HG03342 (cell line): ENCODE data around the gene ANKS1B.
"Not testable (repeated sequence)": the region's sequence is repeated elsewhere in the genome, so short reads cannot be mapped to it uniquely, and the experiment has no call there.

ENCODE experiments used
- ATAC-seq: cut with Tn5 transposase; IDR thresholded peaks from one replicate; pipeline ENCODE4 v1.9.1; 2021; ENCODE audit warnings: mild to moderate bottlenecking, moderate library complexity; ENCODE audit not compliant: unreplicated experiment

ANKS1B gene

GRCh38 chr12:98799822-98800221 is 1184.9 kb downstream of the ANKS1B start:
- ATAC-seq = no peak

GRCh38 chr12:98799146-98799810 is 1185.5 kb downstream of the ANKS1B start:
- ATAC-seq = no peak

GRCh38 chr12:98797200-98797599 is 1187.5 kb downstream of the ANKS1B start:
- ATAC-seq = no peak

- no peak for ATAC-seq
Observed at GRCh38 chr12:98796745-98797144, 1188.0 kb downstream of the ANKS1B start.

GRCh38 chr12:98793121-98793520 is 1191.6 kb downstream of the ANKS1B start:
- no peak for ATAC-seq

GRCh38 chr12:98791406-98791805 is 1193.3 kb downstream of the ANKS1B start:
- no peak for ATAC-seq

- ATAC-seq = no peak
Observed at GRCh38 chr12:98788396-98788795, 1196.3 kb downstream of the ANKS1B start.

- no peak for ATAC-seq
Observed at GRCh38 chr12:98786653-98787052, 1198.1 kb downstream of the ANKS1B start.

- no peak for ATAC-seq
Observed at GRCh38 chr12:98783420-98783819, 1201.3 kb downstream of the ANKS1B start.

- ATAC-seq = no peak
Observed at GRCh38 chr12:98780261-98780660, 1204.5 kb downstream of the ANKS1B start.

- no peak for ATAC-seq
Observed at GRCh38 chr12:98772818-98773217, 1211.9 kb downstream of the ANKS1B start.

GRCh38 chr12:98771811-98772752 is 1212.7 kb downstream of the ANKS1B start:
- no peak for ATAC-seq

- no peak for ATAC-seq
Observed at GRCh38 chr12:98770230-98770629, 1214.5 kb downstream of the ANKS1B start.

GRCh38 chr12:98769068-98769467 is 1215.7 kb downstream of the ANKS1B start:
- ATAC-seq = no peak

- no peak for ATAC-seq
Observed at GRCh38 chr12:98767248-98767647, 1217.5 kb downstream of the ANKS1B start.

GRCh38 chr12:98763656-98764055 is 1221.1 kb downstream of the ANKS1B start:
- no peak for ATAC-seq

- ATAC-seq = no peak
Observed at GRCh38 chr12:98758331-98758730, 1226.4 kb downstream of the ANKS1B start.

GRCh38 chr12:98757455-98757854 is 1227.3 kb downstream of the ANKS1B start:
- ATAC-seq = no peak

GRCh38 chr12:98755855-98756254 is 1228.9 kb downstream of the ANKS1B start:
- not testable (repeated sequence) for ATAC-seq

- peak; percentile 99 for ATAC-seq
Observed at GRCh38 chr12:98754095-98754494, 1230.6 kb downstream of the ANKS1B start.

GRCh38 chr12:98752726-98753125 is 1232.0 kb downstream of the ANKS1B start:
- ATAC-seq = no peak

- no peak for ATAC-seq
Observed at GRCh38 chr12:98751580-98752115, 1233.1 kb downstream of the ANKS1B start.
